HG02678 (cell line): Measurements from ENCODE around the gene POC1B.

Experiments used
- ATAC-seq: cut with Tn5 transposase; IDR thresholded peaks from one replicate; pipeline ENCODE4 v1.9.1; 2021; ENCODE audit warnings: mild to moderate bottlenecking, moderate library complexity; ENCODE audit not compliant: unreplicated experiment

Gene POC1B

DNA sequence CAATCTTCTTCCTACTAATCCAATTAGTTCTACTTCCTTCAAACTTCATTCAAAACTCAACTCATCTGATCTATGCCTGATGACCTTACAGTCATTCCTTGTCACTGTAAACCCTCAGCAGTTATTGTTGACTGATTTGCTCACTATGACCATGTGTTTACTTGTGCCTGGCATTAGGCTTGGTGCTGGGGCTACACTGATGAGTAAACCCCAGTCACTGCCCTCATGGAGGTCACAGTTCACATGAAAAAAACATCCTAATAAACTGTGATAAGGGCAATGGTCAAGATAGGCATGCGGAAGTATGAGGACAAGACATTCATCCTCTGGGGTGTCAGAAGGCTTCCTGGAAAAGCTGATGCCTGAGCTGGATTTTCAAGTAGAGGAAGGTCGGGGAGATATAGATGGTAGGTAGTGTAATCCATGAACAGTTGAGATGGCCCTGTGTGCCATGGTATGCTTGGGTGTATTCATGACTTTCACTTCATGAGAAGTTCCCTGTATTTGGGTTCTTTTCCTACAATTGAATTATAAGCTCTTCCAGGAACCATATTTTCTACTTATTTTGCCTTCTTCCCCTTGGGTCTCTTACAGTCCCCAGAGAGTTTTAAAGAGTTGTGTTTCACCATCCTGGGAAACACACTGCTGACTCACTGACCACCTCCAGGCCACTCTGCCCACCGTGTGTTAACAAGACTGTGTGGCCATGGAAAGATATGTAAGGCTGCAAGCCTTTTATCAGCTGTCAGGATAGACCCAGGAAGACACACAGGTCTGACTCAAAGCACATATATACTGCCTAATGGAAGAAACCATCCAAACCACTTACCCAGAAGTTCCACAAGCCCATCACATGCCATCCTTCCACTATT, 134.8 kb downstream of the POC1B start:
- ATAC-seq: no peak

DNA sequence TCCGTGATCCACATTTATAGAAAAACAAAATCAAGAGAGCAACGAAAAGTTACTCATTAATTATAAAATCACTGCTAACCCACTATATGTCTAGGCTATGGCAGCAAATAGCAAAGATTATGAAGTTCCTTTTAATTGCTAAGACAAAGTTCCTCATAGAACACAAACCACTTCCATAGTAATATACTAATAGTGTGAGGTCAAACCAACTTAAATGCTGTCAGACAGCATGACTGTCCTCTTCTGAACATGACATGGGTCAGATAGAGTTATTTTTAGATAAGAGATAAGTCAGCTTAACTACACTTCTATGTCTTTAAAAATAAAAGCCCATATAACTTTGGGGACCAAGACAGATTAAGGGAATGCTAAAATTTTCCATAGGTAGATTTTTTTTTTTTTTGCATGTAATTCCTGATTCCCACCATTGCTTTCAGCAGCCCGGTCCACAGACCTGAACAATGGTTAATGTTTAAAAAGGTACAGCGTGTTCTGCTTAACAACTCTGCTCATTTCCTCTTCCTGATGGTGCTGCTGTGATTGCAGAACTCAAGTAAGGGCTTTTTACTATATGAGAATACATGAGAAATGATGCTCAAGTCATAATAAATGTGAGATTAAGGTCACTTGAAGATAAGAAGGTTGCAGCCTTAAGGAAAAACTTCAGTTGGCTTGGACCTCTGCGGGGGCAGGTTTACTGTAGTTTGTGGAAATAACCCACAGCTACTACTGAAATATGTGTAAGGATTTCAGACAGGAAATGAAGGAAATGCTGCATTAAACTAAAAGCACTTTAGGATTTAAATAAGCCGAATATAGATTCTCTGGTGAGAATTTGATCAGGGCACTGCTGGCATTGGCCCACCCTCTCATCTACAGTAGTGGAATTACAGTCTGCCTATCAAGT, 135.8 kb downstream of the POC1B start:
- ATAC-seq: no peak

DNA sequence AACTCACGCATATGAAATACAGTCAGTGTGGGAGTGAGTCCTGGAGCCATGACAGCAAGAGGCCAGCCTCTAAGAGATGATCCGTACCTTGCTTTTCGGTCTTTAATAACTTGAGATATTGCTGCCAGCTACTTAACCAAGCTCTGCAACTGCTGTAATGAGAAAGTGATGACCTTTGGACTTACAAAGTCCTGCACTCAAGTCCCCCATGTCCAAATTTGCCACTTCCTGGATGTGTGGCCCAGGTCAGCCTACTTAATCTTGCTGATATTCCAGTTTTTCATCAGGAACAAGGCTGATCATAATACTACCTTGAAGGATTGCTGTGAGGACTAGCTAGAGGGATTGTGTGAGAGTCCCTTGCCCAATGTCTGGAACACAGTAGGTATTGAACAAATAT, 139.7 kb downstream of the POC1B start:
- ATAC-seq: no peak

DNA sequence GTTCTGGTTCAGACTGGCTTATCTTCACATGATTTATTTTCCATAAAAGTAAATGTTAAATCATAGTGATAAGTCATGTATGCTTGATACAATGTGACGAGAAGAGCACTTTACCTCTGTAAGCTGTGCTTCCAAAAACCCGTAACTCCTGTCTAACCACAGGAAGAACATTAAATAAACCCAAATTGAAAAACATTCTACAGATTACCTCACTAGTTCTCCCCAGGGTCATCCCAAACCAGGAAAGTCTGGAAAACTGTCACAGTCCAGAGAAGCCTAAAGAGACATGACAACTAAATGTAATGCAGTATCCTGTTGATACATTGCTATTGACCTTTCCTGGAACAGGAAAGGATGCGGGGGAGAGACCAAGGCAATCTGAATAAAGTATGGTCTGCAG, 141.0 kb downstream of the POC1B start:
- ATAC-seq: no peak

GRCh38 chr12:89384050-89384758, 141.6 kb downstream of the POC1B start:
- ATAC-seq: no peak

DNA sequence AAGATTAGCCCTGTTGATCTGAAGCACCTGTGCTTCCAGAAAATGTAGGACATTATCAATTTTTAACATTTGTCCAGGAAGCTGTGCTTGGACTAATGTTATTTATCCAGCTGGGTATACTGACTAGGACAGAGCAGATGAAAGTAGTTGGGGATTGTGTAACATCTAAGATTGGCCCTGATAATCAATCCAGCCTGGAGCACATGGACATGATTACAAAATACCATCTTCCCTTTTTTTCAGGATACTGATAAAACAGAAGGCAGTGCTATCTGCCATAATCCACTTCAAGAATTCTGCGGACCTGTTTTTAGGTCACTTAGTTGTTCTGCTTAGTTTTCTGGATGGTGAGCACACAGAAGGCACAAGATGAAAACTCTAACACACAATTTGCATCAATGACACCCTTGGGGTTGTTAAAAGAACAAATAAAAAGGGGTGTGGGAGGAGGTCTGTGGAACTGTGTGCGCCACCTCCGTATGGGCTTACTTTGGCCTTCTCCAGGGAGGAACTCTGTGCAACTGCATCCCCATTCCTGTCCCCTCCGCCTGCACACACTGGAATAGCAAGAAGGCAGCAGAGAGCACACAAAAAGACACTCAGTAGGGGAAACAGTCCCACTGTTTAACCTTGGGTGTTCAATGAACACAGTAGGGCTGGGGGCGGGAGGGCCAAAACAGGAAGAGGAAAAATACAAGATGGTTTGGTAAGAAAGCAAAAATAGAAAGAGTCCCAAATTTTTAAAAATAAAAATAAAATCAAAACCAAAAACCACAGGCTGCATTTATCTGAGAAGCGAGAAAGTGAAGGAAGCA, 142.4 kb downstream of the POC1B start:
- ATAC-seq: no peak

DNA sequence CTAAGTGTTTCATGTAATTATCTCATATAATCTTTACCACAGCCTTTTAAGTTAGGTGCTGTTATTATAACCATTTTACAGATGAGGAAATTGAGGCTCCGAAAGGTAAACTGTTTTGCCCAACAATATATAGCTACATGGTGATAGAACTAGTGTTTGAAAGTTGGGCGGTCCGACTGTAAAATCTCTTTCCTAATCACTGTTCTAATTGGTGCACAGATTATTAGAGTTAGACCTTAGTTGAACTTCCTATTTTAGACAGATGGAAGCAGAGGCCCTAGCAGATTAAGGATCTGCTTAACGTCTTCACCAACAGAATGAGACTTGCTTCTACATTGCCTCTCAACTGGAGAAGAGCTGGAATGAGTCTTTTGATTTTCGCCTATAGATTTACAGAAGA, 143.5 kb downstream of the POC1B start:
- ATAC-seq: no peak

GRCh38 chr12:89379839-89380467, 145.9 kb downstream of the POC1B start:
- ATAC-seq: no peak

DNA sequence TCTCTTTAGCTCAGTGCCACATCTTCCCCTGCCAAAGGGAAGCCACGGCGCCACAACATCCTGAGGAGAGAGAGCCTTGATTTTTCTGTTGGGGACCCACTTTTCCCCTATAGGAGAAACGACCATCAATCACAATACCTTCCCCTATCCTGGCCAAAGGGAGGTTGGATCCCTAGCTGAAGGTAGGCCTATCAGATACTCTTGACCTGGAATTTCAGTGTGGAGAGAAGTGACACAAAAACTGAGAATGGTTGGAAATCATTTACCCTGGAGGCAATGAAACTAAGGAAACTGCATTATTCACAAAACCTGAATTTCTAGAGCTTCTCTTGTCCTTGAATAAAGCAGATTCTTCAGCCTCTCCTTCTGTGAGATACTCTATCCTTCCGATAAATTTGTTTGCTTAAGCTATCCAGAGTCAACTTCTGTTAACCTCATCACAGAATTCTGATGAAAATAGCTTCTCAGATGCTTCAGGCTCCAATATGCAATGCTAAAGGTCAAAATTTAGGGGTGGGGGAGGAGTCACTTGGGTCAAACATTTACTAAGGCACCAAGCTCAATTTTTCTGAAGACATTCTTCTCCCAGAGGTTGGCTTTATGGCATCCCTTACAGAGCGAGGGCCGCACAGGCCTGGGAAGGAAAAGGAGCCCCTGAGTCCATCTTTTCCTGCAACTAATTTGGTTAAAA, 146.6 kb downstream of the POC1B start:
- ATAC-seq: no peak

- ATAC-seq: no peak
Observed at GRCh38 chr12:89376844-89377243, 149.0 kb downstream of the POC1B start.

- no peak for ATAC-seq
Observed at GRCh38 chr12:89376202-89376529, 149.7 kb downstream of the POC1B start.

DNA sequence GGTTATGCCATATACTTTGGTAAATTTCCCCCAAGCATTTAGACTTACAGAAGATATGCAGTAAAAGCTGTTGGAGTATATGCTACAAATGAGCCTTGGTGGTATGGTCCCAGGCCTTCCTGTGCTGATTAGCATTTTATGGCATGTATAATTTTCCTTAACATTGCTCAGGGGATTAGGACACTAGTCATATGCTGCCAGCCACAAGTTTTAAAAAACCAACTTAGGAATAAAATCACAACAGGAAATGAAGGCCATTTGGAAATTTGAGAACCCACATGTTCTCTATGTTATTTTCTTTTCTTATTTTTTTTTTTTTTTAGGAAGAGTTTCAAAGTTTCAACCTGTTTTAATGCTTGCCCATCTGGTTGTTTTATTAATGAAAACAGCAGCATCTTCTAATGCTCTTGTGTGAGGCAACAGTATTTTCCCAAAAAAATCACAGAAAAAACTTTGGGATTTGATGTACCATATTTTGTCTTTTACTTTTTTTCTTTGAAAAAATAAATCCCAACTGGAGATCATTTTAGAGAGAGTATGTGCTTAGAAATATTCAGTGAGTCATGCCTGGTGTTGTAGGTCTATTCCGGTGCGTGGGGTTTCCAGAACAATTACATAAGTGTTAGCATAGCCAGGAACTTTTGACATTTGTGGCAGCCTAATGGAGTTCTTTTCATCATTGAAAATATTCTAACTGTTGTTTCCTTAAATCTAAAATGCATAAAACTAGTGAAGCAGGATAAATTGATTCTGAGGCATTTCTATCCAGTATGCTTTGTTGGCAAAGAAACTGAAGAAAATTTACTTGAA, 151.9 kb downstream of the POC1B start:
- ATAC-seq: no peak

GRCh38 chr12:89372584-89373370, 153.1 kb downstream of the POC1B start:
- no peak for ATAC-seq

- ATAC-seq: no peak
Observed at GRCh38 chr12:89370850-89371249, 155.0 kb downstream of the POC1B start.

DNA sequence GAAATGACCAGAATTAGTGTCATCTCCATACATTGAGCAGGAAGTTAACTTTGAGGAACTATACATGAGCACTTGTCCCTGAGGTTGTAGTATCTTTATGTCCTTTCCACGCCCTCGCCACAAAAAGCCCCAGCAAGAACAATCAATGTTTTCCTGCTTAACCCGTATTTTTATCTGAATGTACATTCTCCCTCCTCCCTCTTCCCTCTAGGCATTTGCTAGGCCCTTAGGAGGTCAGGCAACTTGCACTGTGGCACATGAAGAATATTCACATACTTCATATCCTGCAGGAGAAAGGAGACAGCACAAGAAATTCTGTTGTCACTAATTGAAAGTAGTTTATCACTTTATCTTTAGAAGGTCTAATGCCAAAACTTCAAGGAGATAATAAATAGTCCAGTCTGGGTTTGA, 155.4 kb downstream of the POC1B start:
- ATAC-seq: no peak
